Memory B cell (primary cell): Measurements from ENCODE around the gene SSTR1.

Source experiments
- ATAC-seq: fragments of 150-1000 bp; cut with Tn5 transposase; 2 replicates; pipeline ENCODE4 v1.10.0; 2021; ENCODE audit warnings: low read depth, mild to moderate bottlenecking, moderate library complexity
- DNase-seq, 2 donors: peaks; one replicate each; pipeline ENCODE4 v3.0.0; 2022; ENCODE audit warnings: low spot score in 2 of 2
- H3K27ac Mint-ChIP-seq: one replicate; pipeline ENCODE4 v1.8.0; 2022; ENCODE audit warnings: mild to moderate bottlenecking, moderate library complexity, mixed read lengths
- H3K27me3 Mint-ChIP-seq: one replicate; pipeline ENCODE4 v1.8.0; 2022; ENCODE audit warnings: mixed read lengths
- H3K36me3 Mint-ChIP-seq: one replicate; pipeline ENCODE4 v1.8.0; 2022; ENCODE audit warnings: mild to moderate bottlenecking, mixed read lengths
- H3K4me1 Mint-ChIP-seq: one replicate; pipeline ENCODE4 v1.8.0; 2022; ENCODE audit warnings: mixed read lengths
- H3K4me3 Mint-ChIP-seq: one replicate; pipeline ENCODE4 v1.8.0; 2022; ENCODE audit warnings: mild to moderate bottlenecking, moderate library complexity, mixed read lengths
- H3K9me3 Mint-ChIP-seq: one replicate; pipeline ENCODE4 v1.8.0; 2022; ENCODE audit warnings: mixed read lengths

SSTR1 gene

GRCh38 chr14:38197001-38197783, 10.5 kb upstream of the SSTR1 start:
- Mint-ChIP-seq H3K4me3 (no peak overlapping the region), H3K36me3 (no peaks in the 10 kb centered on the region), H3K9me3 (peaks cover 9% of the 10 kb centered on the region), H3K27me3 (no peaks in the 10 kb centered on the region), H3K4me1 (no peaks in the 10 kb centered on the region), H3K27ac (no peak overlapping the region)
- no peak for ATAC-seq
- DNase-seq, result no peak

GRCh38 chr14:38197784-38198335, 9.8 kb upstream of the SSTR1 start:
- no peak overlapping the region for H3K4me3 Mint-ChIP-seq
- no peaks in the 10 kb centered on the region for H3K4me1 Mint-ChIP-seq
- H3K27me3 Mint-ChIP-seq, result no peaks in the 10 kb centered on the region
- DNase-seq (no peak), ATAC-seq (no peak)
- H3K9me3 Mint-ChIP-seq, result peaks cover 9% of the 10 kb centered on the region
- H3K36me3 Mint-ChIP-seq, result no peaks in the 10 kb centered on the region
- no peak overlapping the region for H3K27ac Mint-ChIP-seq

- no peak overlapping the region for H3K27ac Mint-ChIP-seq
- no peaks in the 10 kb centered on the region for H3K27me3 Mint-ChIP-seq
- peaks cover 9% of the 10 kb centered on the region for H3K9me3 Mint-ChIP-seq
- no peak for ATAC-seq
- H3K4me3 Mint-ChIP-seq, result no peak overlapping the region
- no peak for DNase-seq
- H3K4me1 Mint-ChIP-seq, result no peaks in the 10 kb centered on the region
- H3K36me3 Mint-ChIP-seq, result no peaks in the 10 kb centered on the region
Observed at GRCh38 chr14:38198425-38198824, 9.3 kb upstream of the SSTR1 start.

- ATAC-seq (no peak), DNase-seq (no peak)
- no peaks in the 10 kb centered on the region for H3K36me3 Mint-ChIP-seq
- no peak overlapping the region for H3K4me3 Mint-ChIP-seq
- no peaks in the 10 kb centered on the region for H3K4me1 Mint-ChIP-seq
- H3K27ac Mint-ChIP-seq, result no peak overlapping the region
- H3K9me3 Mint-ChIP-seq, result peaks cover 8% of the 10 kb centered on the region
- H3K27me3 Mint-ChIP-seq, result no peaks in the 10 kb centered on the region
Observed at GRCh38 chr14:38199076-38199475, 8.6 kb upstream of the SSTR1 start.

DNA sequence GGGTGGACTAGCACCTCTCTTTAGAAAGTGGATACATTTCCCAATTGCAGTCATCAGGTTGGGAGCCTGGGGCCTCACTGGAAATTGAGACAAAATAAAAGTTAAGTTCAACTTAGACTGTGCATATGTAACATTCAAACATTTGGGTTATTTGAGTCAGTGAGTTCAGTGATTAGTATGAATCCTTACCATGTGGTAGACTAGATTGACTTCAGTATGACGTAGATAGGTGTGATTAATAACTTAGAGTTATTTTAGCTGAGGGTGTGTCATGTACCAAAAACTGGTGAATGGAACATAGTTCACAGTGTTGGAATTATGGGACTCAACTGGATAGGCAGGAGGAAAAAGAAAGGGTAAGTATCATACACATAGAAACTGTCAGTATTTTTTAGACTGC, 8.0 kb upstream of the SSTR1 start:
- no peak for ATAC-seq
- Mint-ChIP-seq H3K27ac (no peak overlapping the region), H3K27me3 (no peaks in the 10 kb centered on the region), H3K4me1 (no peaks in the 10 kb centered on the region), H3K36me3 (no peaks in the 10 kb centered on the region), H3K9me3 (peaks cover 4% of the 10 kb centered on the region), H3K4me3 (no peak overlapping the region)
- no peak for DNase-seq

GRCh38 chr14:38201137-38201828, 6.4 kb upstream of the SSTR1 start:
- Mint-ChIP-seq H3K9me3 (peaks cover 6% of the 10 kb centered on the region), H3K4me3 (no peak overlapping the region), H3K27ac (no peak overlapping the region), H3K27me3 (peaks cover 1% of the 10 kb centered on the region), H3K4me1 (no peaks in the 10 kb centered on the region), H3K36me3 (no peaks in the 10 kb centered on the region)
- no peak for ATAC-seq
- DNase-seq, result no peak

- no peak overlapping the region for H3K4me3 Mint-ChIP-seq
- H3K9me3 Mint-ChIP-seq, result peaks cover 6% of the 10 kb centered on the region
- DNase-seq (no peak), ATAC-seq (no peak)
- no peaks in the 10 kb centered on the region for H3K36me3 Mint-ChIP-seq
- peaks cover 1% of the 10 kb centered on the region for H3K27me3 Mint-ChIP-seq
- H3K4me1 Mint-ChIP-seq, result no peaks in the 10 kb centered on the region
- H3K27ac Mint-ChIP-seq, result no peak overlapping the region
Observed at GRCh38 chr14:38202444-38203191, 5.1 kb upstream of the SSTR1 start.

GRCh38 chr14:38203929-38204718, 3.6 kb upstream of the SSTR1 start:
- H3K27ac Mint-ChIP-seq, result no peak overlapping the region
- no peak overlapping the region for H3K4me3 Mint-ChIP-seq
- DNase-seq (no peak), ATAC-seq (no peak)
- H3K27me3 Mint-ChIP-seq, result peaks cover 6% of the 10 kb centered on the region
- H3K36me3 Mint-ChIP-seq, result no peaks in the 10 kb centered on the region
- no peaks in the 10 kb centered on the region for H3K4me1 Mint-ChIP-seq
- peaks cover 6% of the 10 kb centered on the region for H3K9me3 Mint-ChIP-seq

GRCh38 chr14:38204719-38205115, 3.0 kb upstream of the SSTR1 start:
- no peak for DNase-seq

GRCh38 chr14:38205119-38205813, 2.4 kb upstream of the SSTR1 start:
- ATAC-seq (no peak), DNase-seq (no peak)
- H3K9me3 Mint-ChIP-seq, result peaks cover 6% of the 10 kb centered on the region
- no peaks in the 10 kb centered on the region for H3K4me1 Mint-ChIP-seq
- H3K27ac Mint-ChIP-seq, result no peak overlapping the region
- no peaks in the 10 kb centered on the region for H3K36me3 Mint-ChIP-seq
- H3K4me3 Mint-ChIP-seq, result no peak overlapping the region
- peaks cover 9% of the 10 kb centered on the region for H3K27me3 Mint-ChIP-seq

More at GRCh38 chr14:38204719-38205115, 3.0 kb upstream of the SSTR1 start:
- no peaks in the 10 kb centered on the region for H3K36me3 Mint-ChIP-seq
- no peak overlapping the region for H3K4me3 Mint-ChIP-seq
- peaks cover 9% of the 10 kb centered on the region for H3K27me3 Mint-ChIP-seq
- no peak overlapping the region for H3K27ac Mint-ChIP-seq
- H3K4me1 Mint-ChIP-seq, result no peaks in the 10 kb centered on the region
- no peak for ATAC-seq
- peaks cover 6% of the 10 kb centered on the region for H3K9me3 Mint-ChIP-seq

GRCh38 chr14:38205949-38206665, 1.6 kb upstream of the SSTR1 start:
- Mint-ChIP-seq H3K4me3 (no peak overlapping the region), H3K27me3 (peaks cover 9% of the 10 kb centered on the region), H3K4me1 (no peaks in the 10 kb centered on the region), H3K27ac (no peak overlapping the region), H3K36me3 (no peaks in the 10 kb centered on the region), H3K9me3 (peaks cover 6% of the 10 kb centered on the region)
- no peak for ATAC-seq
- DNase-seq, result no peak

DNA sequence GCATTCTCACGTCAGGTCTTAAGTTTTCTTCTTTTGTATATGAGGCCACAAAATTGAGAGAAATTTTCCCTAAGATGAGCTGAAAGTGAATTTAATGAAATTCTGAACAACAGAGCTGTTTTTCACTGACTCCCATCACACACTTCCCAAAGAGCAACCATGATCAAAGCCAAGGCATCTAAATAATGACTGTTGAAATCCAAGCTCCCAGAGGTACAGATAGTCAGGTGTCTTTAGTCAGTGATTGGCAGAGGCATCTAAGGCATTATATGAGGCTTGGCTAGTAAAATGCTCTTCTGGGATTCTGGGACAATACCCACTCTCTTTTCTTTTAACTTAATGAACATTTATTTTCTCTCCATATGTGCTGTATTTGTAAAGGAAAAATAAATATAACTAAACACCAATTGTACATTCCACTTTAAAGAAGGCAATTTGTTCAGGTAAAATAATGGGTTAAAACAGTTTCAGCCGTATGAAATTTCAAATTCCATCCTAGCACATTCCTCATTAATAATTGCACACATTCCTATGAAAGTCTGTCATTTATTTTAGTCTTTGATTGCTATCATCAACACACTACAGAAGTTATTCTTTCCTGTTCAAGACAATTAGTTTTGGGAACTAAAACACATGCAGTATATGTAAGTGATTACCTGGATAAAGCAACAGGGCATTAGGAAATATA, 871 bp upstream of the SSTR1 start:
- peaks cover 9% of the 10 kb centered on the region for H3K27me3 Mint-ChIP-seq
- no peaks in the 10 kb centered on the region for H3K36me3 Mint-ChIP-seq
- no peak overlapping the region for H3K4me3 Mint-ChIP-seq
- H3K27ac Mint-ChIP-seq, result no peak overlapping the region
- no peaks in the 10 kb centered on the region for H3K4me1 Mint-ChIP-seq
- H3K9me3 Mint-ChIP-seq, result peaks cover 6% of the 10 kb centered on the region
- DNase-seq, result no peak
- ATAC-seq, result no peak
